Activated B cell treated with CpG ODN at 0.5 μM for 24 hours (primary cell): ENCODE results near the gene LONP2. TPM values are rescaled to one million over a fixed set of nuclear protein-coding genes. Genes with fewer than 3 reads are reported as not detected.
"Not testable (repeated sequence)": the region's sequence is repeated elsewhere in the genome, so short reads cannot be mapped to it uniquely, and the experiment has no call there.

Experiments
- ATAC-seq: fragments of 200-7000 bp; cut with Tn5 transposase; one replicate; pipeline ENCODE4 v1.10.0; 2021; ENCODE audit warnings: low read depth, mild to moderate bottlenecking, moderate library complexity
- CTCF ChIA-PET: fragments of 350-600 bp; sonication (Branson Sonifier 250); formaldehyde crosslinking; loops from one replicate; lab custom pipeline; 2021; ENCODE audit warnings: antibody characterized with exemption; lab: Charles Lee
- POLR2A ChIA-PET: fragments of 350-600 bp; sonication (Branson Sonifier 250); formaldehyde crosslinking; loops from one replicate; lab custom pipeline; 2021; ENCODE audit warnings: antibody characterized with exemption; lab: Charles Lee
- DNase-seq: peaks from one replicate; pipeline ENCODE4 v3.0.0; 2022
- H3K27ac Mint-ChIP-seq: one replicate; pipeline ENCODE4 v1.8.0; 2020; ENCODE audit warnings: mixed read lengths
- H3K27me3 Mint-ChIP-seq: one replicate; pipeline ENCODE4 v1.8.0; 2021; ENCODE audit warnings: mixed read lengths
- H3K36me3 Mint-ChIP-seq: one replicate; pipeline ENCODE4 v1.8.0; 2021; ENCODE audit warnings: low read depth, mixed read lengths
- H3K4me1 Mint-ChIP-seq: one replicate; pipeline ENCODE4 v1.8.0; 2021; ENCODE audit warnings: mixed read lengths
- H3K4me3 Mint-ChIP-seq: one replicate; pipeline ENCODE4 v1.8.0; 2020; ENCODE audit warnings: mild to moderate bottlenecking, mixed read lengths
- H3K9me3 Mint-ChIP-seq: one replicate; pipeline ENCODE4 v1.8.0; 2020; ENCODE audit warnings: mixed read lengths
- intact Hi-C: fragments of 100-400 bp; cut with micrococcal nuclease; formaldehyde crosslinking; loops from one replicate; pipeline ENCODE4 v1.15.1; 2024
- total RNA-seq: library from RNA; stranded (reverse); gene quantifications from 2 replicates; pipeline ENCODE4 v1.2.3, GENCODE V29; 2022
- TF ChIP-seq, protein P1 (sequence below): fragments of 200-600 bp; IDR thresholded peaks from one replicate; pipeline ENCODE4 v1.8.0; 2022; ENCODE audit warnings: antibody characterized with exemption, mild to moderate bottlenecking

The LONP2 gene
- total RNA-seq, 1 donor from 2014 or later, result 72.7 TPM

DNA sequence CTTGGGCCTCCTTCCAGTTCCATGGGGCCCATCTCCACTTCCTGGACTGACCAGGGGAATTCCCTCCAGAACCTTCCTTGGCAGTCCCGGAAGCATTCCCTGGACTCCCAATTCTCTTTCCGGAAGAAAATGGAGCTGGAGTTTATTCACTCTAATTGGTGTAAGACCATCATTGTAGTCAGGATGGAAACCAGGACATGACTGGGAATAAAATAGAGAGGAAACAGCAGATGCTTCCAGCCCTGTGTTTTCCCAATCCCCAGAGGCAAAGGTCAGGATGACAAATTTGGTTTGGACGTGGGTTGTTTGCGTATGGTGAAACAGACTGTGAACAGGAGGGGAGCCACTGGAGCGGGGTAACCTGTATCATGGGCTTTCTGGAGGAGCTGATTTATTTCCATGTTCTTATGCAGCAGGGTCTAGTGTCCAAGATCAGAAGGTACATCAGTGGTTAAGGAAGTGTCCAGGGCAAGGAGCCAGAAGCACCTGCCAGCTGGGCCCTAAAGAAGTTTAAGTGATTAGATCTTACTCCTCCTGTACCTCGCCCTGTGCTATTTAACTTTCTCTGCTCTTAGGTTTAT, 8.5 kb upstream of the LONP2 start:
- H3K27ac Mint-ChIP-seq, result no peak overlapping the region
- peaks cover 3% of the 10 kb centered on the region for H3K27me3 Mint-ChIP-seq
- ATAC-seq (no peak), DNase-seq (no peak)
- no peak overlapping the region for H3K4me3 Mint-ChIP-seq
- TF ChIP-seq, protein P1, sequence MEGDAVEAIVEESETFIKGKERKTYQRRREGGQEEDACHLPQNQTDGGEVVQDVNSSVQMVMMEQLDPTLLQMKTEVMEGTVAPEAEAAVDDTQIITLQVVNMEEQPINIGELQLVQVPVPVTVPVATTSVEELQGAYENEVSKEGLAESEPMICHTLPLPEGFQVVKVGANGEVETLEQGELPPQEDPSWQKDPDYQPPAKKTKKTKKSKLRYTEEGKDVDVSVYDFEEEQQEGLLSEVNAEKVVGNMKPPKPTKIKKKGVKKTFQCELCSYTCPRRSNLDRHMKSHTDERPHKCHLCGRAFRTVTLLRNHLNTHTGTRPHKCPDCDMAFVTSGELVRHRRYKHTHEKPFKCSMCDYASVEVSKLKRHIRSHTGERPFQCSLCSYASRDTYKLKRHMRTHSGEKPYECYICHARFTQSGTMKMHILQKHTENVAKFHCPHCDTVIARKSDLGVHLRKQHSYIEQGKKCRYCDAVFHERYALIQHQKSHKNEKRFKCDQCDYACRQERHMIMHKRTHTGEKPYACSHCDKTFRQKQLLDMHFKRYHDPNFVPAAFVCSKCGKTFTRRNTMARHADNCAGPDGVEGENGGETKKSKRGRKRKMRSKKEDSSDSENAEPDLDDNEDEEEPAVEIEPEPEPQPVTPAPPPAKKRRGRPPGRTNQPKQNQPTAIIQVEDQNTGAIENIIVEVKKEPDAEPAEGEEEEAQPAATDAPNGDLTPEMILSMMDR, result no peak
- no peaks in the 10 kb centered on the region for H3K36me3 Mint-ChIP-seq
- intact Hi-C loops, result no loop called here
- H3K9me3 Mint-ChIP-seq, result peaks cover 3% of the 10 kb centered on the region
- ChIA-PET POLR2A (interaction anchor here (0.5 to 0.7 kb wide), 2 partner anchors 78 to 1326 kb away, joined by 3 to 4 read pairs; no protein-coding TSS in a partner anchor), CTCF (interaction anchor here (1.4 kb wide), 1 partner anchor 387 kb away, joined by 3 read pairs; no protein-coding TSS in a partner anchor)
- H3K4me1 Mint-ChIP-seq, result no peaks in the 10 kb centered on the region

DNA sequence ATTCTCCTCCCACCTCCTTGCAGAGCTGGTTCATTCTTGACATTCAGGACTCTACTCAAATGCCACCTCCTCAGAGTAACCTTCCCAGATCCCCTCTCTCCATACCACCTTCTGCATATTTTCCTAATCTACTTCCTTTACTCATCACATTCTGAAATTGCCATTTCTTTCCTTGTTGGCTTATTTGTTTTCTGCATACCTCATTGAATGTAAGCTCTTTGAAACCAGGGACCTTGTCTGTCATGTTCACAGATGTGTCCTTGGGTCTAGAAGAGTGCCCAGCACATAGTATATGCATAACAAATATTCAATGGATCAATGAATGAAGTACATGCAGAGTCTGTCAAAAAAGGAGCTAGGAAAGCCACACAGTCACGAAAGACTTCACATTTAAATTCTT, 7.8 kb upstream of the LONP2 start:
- no peak overlapping the region for H3K4me3 Mint-ChIP-seq
- no peak for ATAC-seq
- TF ChIP-seq, protein P1, result no peak
- peaks cover 3% of the 10 kb centered on the region for H3K27me3 Mint-ChIP-seq
- H3K27ac Mint-ChIP-seq, result no peak overlapping the region
- no peak for DNase-seq
- H3K4me1 Mint-ChIP-seq, result no peaks in the 10 kb centered on the region
- H3K36me3 Mint-ChIP-seq, result no peaks in the 10 kb centered on the region
- peaks cover 3% of the 10 kb centered on the region for H3K9me3 Mint-ChIP-seq
- CTCF ChIA-PET, result no interaction called here
- POLR2A ChIA-PET, result no interaction called here
- intact Hi-C loops, result no loop called here

DNA sequence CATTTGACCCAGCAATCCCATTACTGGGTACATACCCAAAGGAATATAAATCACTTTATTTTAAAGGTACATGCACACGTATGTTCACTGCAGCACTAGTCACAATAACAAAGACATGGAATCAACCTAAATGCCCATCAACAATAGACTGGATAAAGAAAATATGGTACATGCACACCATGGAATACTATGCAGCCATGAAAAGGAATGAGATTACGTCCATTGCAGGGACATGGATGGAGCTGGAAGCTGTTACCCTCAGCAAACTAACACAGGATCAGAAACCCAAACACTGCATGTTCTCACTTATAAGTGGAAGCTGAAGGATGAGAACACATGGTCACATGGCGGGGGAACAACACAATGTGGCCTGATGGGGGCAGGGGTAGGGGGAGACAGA, 4.0 kb upstream of the LONP2 start:
- H3K36me3 Mint-ChIP-seq, H3K9me3 Mint-ChIP-seq, CTCF ChIA-PET, DNase-seq, H3K4me3 Mint-ChIP-seq, ATAC-seq, H3K27ac Mint-ChIP-seq, H3K27me3 Mint-ChIP-seq, POLR2A ChIA-PET: not testable (repeated sequence)
- intact Hi-C loops, result loop anchor here (5.0 to 10.0 kb wide), 4 partner anchors 305 to 1618 kb away; partner anchors contain the start of gene SHCBP1
- H3K4me1 Mint-ChIP-seq, result peaks cover 11% of the 10 kb centered on the region

DNA sequence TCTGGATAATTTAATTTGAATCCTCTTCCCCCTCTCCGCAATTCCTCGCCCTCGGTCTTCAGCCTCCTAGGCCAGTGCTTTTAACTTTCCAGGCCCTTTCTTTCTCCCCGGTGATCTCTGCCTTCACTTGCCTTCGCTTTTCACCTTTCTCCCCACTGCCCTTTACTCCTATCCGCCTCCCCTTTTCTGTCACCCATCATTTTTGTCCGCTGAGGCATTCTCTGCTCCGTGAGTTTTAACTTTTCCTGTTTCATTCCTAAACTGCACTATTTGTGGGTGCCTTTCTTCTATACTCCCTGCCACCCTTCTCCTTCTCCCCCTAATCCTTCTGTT, 729 bp downstream of the LONP2 start:
- H3K9me3 Mint-ChIP-seq, result peaks cover 1% of the 10 kb centered on the region
- no peak for ATAC-seq
- no peak for DNase-seq
- H3K27ac Mint-ChIP-seq, result peak overlapping the region; percentile 90
- intact Hi-C loops, result loop anchor here (1.0 to 10.0 kb wide), 7 partner anchors 121 to 1623 kb away; partner anchors contain the start of genes NETO2 and SHCBP1
- peaks cover 34% of the 10 kb centered on the region for H3K4me1 Mint-ChIP-seq
- H3K4me3 Mint-ChIP-seq, result peak overlapping the region; percentile 91
- no peaks in the 10 kb centered on the region for H3K27me3 Mint-ChIP-seq
- TF ChIP-seq, protein P1, result no peak
- ChIA-PET CTCF (interaction anchor here (1.2 kb wide), 1 partner anchor 385 kb away, joined by 4 read pairs; no protein-coding TSS in a partner anchor), POLR2A (interaction anchor here (1.1 to 1.2 kb wide), 3 partner anchors 121 to 364 kb away, joined by 3 to 7 read pairs (median 3); partner anchors contain the start of gene SIAH1)
- peaks cover 4% of the 10 kb centered on the region for H3K36me3 Mint-ChIP-seq

DNA sequence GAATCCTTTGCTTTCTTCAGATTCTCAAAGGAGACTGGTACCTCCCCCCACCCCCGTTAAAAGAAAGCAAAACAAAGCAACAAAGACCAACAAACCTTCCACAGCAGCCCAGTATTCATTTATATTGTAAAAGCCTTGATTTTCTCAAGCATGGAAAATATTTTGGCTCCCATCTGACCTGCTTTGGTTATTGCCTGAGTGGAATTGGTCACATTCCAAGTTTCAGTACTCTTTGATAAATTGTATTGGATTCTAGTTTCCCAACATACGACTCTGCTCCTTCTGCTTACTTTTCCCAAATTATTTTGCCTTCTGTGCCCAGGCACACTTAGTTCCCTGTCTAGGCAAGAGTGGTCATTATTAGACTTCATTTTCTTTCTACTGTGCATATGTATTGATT, 2.0 kb downstream of the LONP2 start:
- ATAC-seq (no peak), DNase-seq (no peak)
- no peaks in the 10 kb centered on the region for H3K27me3 Mint-ChIP-seq
- no peak overlapping the region for H3K27ac Mint-ChIP-seq
- peak overlapping the region; percentile 0 for H3K4me3 Mint-ChIP-seq
- H3K4me1 Mint-ChIP-seq, result peaks cover 37% of the 10 kb centered on the region
- ChIA-PET POLR2A (no interaction called here), CTCF (no interaction called here)
- peaks cover 4% of the 10 kb centered on the region for H3K36me3 Mint-ChIP-seq
- intact Hi-C loops, result loop anchor here (10.0 kb wide), 1 partner anchor 299 kb away; no protein-coding TSS in a partner anchor
- TF ChIP-seq, protein P1, result no peak
- no peaks in the 10 kb centered on the region for H3K9me3 Mint-ChIP-seq
